HG03521 (cell line): ENCODE measurements around the gene BSCL2.
"Not testable (repeated sequence)": the region's sequence is repeated elsewhere in the genome, so short reads cannot be mapped to it uniquely, and the experiment has no call there.

Experiments used
- ATAC-seq: cut with Tn5 transposase; IDR thresholded peaks from one replicate; pipeline ENCODE4 v1.9.1; 2021; ENCODE audit warnings: mild to moderate bottlenecking, moderate library complexity; ENCODE audit not compliant: unreplicated experiment

Gene BSCL2

DNA sequence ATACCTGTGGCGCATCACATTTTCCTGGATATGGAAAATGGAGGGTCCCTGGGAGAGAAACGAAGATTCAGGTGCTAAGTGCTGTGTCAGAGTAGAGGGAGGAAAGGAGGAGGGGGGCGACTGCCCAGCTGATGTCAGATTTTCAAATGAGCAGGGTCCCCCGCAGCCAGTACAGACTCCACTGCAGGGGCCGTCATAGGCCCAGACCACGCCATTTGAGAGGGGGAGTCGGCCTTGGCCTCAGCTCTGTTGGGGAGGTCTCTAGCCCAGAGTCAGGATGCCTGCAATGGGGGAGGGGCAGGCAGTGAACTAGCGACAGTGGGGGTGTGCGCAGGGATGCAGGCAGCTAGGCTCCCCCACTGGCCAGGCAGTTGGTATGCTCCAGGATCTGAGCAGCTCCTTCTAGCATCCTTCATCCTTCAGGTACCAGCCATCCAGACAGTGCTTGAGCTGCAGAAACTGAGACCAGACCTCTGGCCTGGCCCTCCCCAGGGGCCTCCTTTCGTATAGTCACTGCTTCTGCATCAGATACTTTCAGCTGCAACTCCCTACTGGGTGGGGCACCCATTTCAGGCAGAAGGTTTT is at the start of gene BSCL2, which contains the start of gene GNG3:
Gene BSCL2, minus strand, starts transcription at position 148 of the 585 bp plus-strand sequence. CDS start 229 bp downstream, outside the sequence.
Gene GNG3, plus strand, starts transcription at position 400 of the 585 bp plus-strand sequence. CDS start 620 bp downstream, outside the sequence.
- no peak for ATAC-seq

DNA sequence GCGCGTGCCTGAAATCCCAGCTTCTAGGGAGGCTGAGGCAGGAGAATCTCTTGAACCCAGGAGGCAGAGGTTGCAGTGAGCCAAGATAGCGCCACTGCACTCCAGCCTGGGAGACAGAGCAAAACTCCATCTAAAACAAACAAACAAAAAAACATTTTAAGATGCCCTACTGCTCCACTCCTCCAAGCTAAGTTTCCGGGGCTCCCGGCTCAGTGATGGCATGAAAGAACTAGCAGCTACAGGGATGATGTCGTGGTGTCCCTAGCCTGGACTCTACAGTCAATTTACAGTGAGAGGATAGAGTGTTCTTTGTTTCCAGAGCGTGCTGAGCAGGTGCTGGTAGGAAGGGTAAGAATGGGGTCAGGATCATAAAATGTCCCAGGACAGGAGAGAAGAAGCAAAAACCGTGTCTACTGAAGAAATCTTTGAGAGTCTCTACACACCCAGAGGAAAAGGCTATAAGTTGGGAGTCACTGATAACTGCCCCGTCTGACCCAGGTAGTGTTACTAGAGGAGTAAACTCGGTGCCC is 47.9 kb upstream of the BSCL2 start:
- no peak for ATAC-seq

DNA sequence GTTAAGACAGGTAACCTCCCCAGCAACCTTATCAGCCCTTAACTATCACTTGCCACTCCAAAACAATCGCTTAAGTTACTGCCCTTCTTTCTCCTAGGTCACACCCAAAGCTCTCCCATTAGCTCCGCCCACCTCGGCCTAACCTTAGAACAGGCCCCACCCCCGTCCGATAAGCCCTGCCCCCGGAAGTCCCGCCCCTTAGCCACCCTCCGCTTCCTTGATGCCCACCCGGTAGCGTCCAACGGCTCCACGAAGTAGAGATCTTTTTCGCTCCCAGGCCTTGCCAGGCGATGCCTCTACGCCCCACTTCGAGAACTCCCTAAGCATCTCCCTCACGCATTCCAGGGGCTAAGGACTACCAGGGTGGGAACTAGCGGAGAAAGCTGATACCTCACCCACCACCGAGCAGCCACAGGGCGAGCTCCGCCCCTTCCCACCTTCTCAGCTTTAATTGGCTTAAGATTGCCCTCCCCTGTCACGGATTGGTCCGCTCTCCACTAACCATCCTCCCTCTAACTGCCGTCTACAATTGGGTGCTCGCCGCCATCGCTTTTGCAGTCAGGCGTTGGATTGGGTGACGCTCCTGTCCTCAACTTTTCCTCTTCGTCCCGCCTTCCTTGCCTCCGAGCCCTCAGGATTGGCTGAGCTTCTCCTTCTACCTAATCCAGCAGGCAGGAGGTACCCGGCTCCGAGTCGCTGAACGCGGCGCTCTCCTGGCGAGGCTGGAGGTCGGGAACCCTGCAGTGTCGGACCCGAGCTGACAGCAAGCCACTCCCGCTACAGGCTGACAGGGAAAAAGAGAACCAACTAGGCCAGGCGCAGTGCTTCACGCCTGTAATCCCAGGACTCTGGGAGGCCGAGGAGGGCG is 46.7 kb upstream of the BSCL2 start, which contains the start of gene ZBTB3:
Gene ZBTB3, minus strand, starts transcription at position 425 of the 868 bp plus-strand sequence. CDS start 496 bp downstream, outside the sequence.
- peak; percentile 93 for ATAC-seq

DNA sequence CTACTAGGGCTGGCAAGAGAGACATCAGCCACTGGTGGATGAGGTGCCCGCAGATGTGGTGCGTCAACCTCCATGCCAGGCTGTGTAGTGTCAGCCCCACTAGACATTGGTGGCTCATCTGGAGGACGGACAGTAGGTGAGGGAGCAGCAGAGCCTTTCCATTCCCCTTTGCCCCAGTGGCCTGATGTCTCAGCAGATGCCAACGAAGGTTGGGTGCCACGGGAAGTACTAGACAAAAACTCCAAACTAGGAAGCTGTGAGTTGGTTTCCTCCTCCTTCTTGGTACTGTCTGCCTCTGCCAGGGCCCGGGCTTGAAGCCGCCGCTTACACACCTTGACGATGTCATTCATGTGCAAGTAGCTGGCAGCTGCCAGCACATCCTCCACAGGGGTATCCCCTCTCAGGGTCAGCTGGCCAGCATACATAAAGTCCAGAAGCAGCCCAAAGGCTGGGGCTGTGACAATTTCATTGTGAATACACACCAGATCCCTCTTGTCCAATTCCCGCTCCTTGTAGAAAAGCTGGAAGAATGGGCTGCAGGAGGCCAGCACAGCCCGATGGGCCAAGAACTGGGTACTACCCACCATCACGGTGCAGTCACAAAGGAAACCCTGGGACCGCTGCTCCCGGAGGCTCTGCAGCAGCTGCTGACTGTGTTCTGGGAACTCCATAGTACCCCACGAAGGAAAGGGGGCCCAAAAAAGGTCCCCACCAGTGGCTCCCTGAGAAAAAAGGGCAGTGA is 45.9 kb upstream of the BSCL2 start:
- ATAC-seq, result no peak

DNA sequence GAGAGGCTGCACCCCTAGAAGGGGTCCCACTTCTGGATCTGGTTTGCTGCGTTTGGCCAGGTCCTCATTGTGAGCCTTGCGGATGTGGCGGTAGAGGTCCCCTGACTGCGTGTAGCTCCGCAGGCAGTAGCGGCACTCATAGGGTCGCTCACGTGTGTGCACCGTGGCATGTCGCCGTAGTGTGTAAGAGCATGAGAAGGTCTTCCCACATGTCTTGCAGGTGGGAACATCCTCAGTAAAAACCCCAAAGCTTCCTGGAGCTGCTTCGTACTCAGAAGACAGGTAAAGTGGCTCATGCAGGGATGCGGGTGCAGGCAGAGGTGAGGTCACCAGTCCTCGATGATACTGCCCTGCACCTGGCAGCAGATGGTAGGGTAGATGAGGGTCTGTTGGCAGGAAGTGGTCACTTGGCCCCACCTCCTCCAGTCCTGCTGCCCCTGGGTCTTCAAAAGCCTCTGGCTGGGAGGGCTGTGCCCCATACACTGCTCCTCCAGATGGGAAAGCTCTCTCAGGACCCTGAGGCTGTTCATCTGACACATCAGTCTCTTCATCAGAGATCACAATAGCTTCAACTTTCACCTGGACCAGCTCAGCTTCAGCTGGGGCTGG is 45.1 kb upstream of the BSCL2 start:
- ATAC-seq, result no peak

DNA sequence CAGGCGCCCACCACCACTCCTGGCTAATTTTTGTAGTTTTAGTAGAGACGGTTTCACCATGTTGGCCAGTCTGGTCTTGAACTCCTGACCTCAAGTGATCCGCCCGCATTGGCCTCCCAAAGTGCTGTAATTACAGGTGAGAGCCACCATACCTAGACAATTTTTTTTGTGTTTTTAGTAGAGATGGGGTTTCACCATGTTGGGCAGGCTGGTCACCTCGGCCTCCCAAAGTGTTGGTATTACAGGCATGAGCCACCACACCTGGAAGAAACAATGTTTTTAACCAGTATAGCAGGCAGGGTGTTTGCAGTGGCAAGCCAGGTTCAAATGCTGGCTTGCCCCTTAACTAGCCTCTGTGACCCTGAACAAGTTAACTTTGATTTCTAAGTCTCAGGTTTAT is 42.7 kb upstream of the BSCL2 start:
- not testable (repeated sequence) for ATAC-seq

DNA sequence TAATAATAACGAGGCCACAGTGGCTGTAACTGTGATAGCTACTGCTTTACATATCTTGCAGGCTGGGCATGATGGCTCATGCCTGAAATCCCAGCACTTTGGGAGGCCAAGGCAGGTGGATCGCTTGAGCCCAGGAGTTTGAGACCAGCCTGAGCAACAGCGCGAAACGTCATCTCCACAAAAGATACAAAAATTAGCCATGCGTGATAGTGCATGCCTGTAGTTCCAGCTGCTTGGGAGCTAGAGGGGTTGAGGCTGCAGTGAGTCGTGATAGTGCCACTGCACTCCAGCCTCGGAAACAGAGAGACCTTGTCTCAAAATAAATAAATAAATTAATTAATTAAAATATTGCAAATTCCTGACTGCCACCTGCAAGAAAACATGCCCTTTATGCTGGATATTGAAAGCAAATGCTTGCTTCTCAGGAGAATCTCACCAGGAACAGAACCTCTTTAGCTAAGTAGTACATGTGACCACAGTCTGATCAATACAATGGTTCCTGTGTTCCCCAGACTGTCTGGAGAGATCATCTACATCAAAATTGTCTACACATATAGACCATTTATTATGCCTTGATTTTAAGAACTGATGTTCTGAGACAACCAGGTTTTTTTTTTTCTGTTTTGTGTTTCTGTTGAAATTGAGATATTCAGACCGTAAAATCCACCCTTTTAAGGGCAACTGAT is 40.4 kb upstream of the BSCL2 start:
- no peak for ATAC-seq

DNA sequence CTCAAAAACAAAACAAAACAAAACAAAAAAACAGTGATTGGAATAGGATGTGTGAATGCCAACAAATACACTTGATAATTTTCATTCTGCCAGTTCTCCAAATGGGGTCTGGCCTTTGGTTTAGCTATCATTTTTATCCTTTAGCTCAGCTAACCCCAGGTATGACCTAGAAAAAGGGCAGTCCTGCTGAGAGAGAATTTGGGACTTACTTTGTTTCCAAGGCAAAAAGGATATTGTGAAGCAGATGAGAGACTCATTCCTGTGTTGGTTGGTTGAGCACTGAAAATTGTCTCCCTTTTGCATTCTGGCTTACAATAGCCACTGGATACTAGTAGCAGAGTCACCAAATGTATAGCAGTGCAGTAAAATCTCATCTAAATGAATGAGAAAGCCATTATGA is 30.0 kb upstream of the BSCL2 start:
- ATAC-seq, result no peak

DNA sequence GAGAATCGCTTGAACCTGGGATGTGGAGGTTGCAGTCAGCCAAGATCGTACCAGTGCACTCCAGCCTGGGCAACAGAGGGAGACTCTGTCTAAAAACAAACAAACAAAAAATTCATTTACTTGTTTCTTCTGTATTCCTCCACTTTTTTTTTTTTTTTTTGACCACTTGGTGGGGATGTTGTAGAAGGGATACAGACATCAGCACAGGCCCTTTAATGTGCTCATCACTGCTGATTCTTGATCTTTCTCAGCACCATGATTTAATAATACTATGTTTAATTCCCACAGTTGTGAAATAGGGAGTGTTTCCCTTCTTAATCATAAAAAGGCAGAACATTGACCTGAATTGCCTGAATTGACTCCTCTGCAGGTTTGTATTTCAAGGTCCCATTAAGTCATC is 25.6 kb upstream of the BSCL2 start:
- ATAC-seq, result no peak

DNA sequence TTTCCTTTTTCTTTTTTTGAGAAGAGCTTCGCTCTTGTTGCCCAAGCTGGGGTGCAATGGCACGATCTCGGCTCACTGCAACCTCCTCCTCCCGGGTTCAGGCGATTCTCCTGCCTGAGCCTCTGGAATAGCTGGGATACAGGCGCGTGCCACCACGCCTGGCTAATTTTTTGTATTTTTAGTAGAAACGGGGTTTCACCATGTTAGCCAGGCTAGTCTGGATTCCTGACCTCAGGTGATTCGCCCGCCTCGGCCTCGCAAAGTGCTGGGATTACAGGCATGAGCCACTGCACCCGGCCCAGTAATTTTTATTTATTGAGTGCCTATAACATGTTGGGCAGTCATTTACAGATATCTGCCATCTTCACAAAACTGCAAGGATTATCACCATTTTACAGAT is 22.9 kb upstream of the BSCL2 start:
- not testable (repeated sequence) for ATAC-seq

DNA sequence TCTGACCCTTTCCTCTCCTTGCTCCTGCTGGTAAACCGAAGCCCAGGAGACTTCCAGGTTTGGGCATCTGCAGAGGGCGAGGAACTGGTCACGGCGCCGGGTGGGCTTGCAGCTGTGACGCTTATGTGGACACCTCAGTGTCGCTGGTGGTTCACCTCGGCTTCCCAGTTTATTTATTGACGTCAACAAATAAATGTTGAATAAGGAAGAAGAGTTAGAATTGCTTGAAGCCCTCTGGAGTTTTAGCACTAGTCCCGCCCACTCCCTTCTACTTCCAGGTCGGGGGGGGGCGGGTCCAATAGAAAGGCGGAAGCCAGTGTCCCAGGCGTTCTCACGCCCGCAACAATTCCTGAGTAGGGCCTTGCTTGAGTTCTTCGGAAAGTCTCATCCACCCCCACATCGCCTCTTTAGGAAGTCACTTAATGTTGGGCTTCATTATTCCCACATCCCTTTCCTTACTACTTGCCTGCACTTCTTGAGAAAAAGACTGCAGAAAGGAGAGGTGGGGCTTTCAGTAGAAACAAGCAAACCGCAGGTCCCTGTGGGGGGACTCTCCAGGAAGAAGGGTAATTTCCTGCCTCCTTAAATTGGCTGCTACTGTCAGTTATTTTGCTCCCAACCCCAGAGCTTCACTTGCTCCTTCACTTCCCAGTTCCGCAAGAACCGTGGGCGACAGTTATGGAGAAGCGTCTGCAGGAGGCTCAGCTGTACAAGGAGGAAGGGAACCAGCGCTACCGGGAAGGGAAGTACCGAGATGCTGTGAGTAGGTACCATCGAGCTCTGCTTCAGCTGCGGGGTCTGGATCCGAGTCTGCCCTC is 21.2 kb upstream of the BSCL2 start, which contains the start of gene TTC9C:
Gene TTC9C, plus strand, starts transcription at position 316 of the 818 bp plus-strand sequence. Its CDS starts 363 bp downstream, at position 679.
- ATAC-seq, result peak; percentile 7

DNA sequence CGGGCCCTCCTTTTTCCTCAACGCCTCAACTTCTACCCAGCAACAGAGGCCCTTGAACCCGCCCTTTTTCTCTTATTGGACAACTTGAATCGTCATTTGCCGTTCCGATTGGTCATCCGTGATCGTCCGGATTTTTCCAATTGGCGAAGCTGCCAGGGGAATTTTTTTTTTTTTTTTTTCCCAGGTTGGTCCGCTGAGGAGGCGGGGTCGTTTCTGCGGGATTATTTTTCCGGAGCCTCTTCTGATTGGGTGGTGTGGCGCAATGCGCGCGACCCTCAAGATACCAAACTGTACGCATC is 20.6 kb upstream of the BSCL2 start:
- ATAC-seq, result peak; percentile 48

DNA sequence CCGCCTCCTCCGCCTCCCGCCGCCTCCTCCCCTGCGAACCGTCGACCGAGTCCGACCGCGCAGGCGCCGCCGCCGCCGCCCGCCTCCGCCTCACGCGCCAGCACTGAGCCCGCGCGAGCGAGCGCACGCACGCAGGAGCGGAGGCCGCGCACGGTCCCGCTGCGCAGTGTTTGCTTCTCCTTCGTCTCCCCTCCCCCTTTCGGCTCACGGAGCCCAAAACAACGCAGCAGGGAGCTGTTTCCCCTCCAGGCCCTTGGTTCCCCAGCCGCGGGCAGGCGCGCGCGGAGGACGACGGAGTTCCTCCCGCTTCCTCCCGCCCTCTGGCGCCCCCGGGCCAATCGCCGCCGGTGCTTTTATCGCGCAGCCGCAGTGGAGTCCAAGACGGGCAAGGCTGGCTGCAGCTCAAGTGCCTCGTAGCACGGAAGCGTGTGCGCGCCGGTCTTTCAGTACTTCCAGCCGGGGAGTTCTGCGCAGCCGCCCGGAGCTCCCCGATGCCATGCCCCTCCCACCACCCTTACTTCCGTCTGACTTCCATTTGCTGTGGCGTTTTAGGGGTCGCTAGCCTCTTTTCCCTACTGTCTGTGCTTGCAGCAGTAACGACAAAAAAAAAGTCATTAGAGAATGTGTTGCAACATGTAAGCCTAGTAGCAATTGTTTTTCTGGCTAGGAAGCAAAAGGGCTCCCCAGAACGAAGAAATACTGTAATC is 20.1 kb upstream of the BSCL2 start, which contains the start of gene HNRNPUL2:
Gene HNRNPUL2, minus strand, starts transcription at position 293 of the 707 bp plus-strand sequence. CDS start 301 bp downstream, outside the sequence.
- ATAC-seq, result peak; percentile 64

DNA sequence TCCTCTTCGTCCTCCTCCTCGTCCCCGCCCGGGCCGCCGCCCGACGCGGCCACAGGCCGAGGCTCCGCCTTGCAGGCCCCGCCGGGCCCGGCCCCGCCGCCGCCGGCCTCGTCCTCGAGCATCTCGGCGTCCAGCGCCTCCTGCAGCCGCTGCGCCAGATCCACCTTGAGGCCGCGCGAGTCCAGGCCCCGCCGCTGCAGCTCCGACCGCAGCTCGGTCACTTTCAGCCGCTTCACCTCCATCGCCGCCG is 19.6 kb upstream of the BSCL2 start:
- no peak for ATAC-seq

DNA sequence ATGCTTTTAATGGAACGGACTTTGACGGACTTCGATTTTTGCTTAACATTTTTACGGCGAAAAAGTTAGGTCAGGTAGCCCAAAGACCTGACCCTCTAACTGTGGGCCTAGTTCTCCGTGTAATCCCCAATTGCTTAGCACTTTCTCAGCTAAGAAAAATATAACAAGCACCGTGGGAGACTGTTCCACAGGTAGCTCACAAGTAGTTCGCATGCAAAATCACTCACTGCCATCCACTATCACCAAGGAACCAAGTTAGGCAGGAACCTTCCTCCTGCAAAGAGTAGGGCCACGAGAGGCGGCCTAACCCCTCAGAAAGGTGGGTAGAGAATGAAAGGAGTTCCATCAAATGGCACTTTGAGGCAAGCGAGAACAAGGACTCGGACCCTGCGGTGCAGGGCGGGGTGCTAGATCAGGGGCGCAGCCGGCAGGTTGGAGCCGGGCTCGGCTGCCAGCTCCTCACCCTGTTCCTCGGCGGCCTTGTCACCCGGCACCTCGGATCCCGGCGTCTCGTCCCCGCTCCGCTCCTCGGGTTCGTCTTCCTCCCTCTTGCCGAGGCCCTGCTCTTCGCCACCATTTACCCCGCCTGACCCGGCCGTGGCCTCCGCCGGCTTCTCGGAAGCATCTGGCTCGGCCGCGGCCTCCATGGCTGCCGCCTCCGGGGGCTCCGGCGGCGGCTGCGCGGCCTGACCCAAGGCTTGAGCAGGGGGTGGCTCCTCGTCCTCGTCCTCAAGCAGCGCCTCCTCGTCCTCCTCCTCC is 19.1 kb upstream of the BSCL2 start:
- peak; percentile 1 for ATAC-seq

DNA sequence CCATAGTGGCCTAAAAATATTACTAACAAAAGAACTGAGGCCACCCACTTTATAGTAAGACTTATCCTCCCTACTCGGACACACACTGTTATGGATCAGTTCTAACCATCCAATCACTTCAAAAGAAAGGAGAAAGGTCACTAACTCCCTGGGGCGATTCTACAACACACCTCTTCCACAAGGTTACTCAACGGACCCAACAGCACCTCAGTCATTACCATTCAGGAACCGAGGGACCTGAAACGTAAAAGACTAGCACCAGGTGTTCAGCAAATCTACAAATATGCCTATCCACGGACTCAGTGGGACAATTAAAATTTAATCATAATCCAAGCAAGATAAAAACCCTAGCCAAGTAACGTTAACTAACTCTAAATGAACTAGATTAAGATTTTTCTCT is 18.4 kb upstream of the BSCL2 start:
- ATAC-seq, result no peak

DNA sequence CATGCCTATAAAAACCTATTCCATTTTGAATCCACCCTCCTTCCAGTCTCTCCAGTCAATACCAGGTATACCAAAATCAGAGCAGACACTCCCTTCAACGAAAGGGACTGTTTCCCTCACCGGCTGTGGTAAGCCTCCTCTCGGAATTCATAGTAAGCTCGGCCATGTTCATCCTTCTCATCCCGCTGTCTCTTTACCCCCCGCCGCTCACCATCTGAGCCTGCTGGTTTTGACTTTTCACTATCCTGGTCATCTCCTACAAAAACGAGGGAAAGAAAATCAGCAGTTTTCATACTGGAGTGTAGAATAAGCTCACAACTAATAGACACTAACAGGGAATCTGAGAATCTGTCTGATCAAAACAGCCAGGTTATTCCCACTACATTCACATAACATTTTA is 16.9 kb upstream of the BSCL2 start:
- ATAC-seq, result no peak

DNA sequence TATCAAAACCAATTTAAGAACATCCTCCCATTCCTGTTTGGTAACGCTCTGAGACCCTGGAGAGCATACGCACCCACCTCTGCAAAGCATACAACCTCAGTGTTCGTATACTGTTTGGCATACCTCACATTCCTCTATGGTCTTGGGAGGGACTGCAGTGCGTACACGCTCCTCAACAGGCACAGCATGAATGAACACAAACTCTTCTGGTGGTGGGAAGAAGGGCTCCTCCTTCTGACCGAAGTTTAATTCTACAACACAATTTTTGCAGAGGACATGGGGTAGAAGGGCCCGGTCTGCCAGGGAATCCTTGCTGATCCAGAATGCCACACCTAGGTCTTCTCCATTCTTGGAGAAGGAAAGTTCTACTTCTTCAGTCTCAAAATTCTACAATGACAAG is 14.8 kb upstream of the BSCL2 start:
- no peak for ATAC-seq
